ENCODE results near the gene NFATC2.
"Not testable (repeated sequence)": the region's sequence is repeated elsewhere in the genome, so short reads cannot be mapped to it uniquely, and the experiment has no call there.

Gene NFATC2

GRCh38 chr20:51353491-51353890 lies 189.0 kb downstream of the NFATC2 start:
- DNase-seq (ENCODE audit: low spot score): no peak

- no peak for DNase-seq (ENCODE audit: low spot score)
Measured at GRCh38 chr20:51352791-51353190, 189.7 kb downstream of the NFATC2 start.

GRCh38 chr20:51350941-51351631 lies 191.4 kb downstream of the NFATC2 start:
- no peak for DNase-seq (ENCODE audit: low spot score)

- peak; percentile 58 for DNase-seq (ENCODE audit: low spot score)
Measured at GRCh38 chr20:51348876-51349275, 193.6 kb downstream of the NFATC2 start.

- no peak for DNase-seq (ENCODE audit: low spot score)
Measured at GRCh38 chr20:51347831-51348230, 194.7 kb downstream of the NFATC2 start.

GRCh38 chr20:51346686-51347485 lies 195.6 kb downstream of the NFATC2 start:
- peak; percentile 59 for DNase-seq (ENCODE audit: low spot score)

GRCh38 chr20:51345601-51346101 lies 196.9 kb downstream of the NFATC2 start:
- no peak for DNase-seq (ENCODE audit: low spot score)

- DNase-seq (ENCODE audit: low spot score): not testable (repeated sequence)
Measured at GRCh38 chr20:51343802-51344201, 198.7 kb downstream of the NFATC2 start.

- no peak for DNase-seq (ENCODE audit: low spot score)
Measured at GRCh38 chr20:51342510-51343236, 199.8 kb downstream of the NFATC2 start.

- no peak for DNase-seq (ENCODE audit: low spot score)
Measured at GRCh38 chr20:51341581-51341980, 200.9 kb downstream of the NFATC2 start.

GRCh38 chr20:51340451-51340840 lies 202.1 kb downstream of the NFATC2 start:
- DNase-seq (ENCODE audit: low spot score): no peak

- DNase-seq (ENCODE audit: low spot score): no peak
Measured at GRCh38 chr20:51339721-51340450, 202.6 kb downstream of the NFATC2 start.

GRCh38 chr20:51338692-51339440 lies 203.7 kb downstream of the NFATC2 start:
- DNase-seq (ENCODE audit: low spot score): no peak

GRCh38 chr20:51337126-51337805 lies 205.3 kb downstream of the NFATC2 start:
- no peak for DNase-seq (ENCODE audit: low spot score)

All from SW480 (cell line).